ENCODE measurements around the gene TBCD.

The TBCD gene

GRCh38 chr17:82851381-82851780 lies 99.5 kb downstream of the TBCD start:
- Histone ChIP-seq H3K27ac (ENCODE audit: insufficient read depth, low read depth, low read length, poor library complexity, severe bottlenecking) (no peak overlapping the region), H3K36me3 (ENCODE audit: control insufficient read depth, insufficient read depth, low read length) (no peaks in the 10 kb centered on the region), H3K4me1 (ENCODE audit: control insufficient read depth, insufficient read depth, low read length) (no peaks in the 10 kb centered on the region), H3K9me3 (ENCODE audit: control insufficient read depth, low read length) (no peaks in the 10 kb centered on the region), H3K4me3 (ENCODE audit: insufficient read depth, low read depth, low read length) (no peak overlapping the region), H3K27me3 (ENCODE audit: control insufficient read depth, insufficient read depth, low read length, poor library complexity, severe bottlenecking) (no peaks in the 10 kb centered on the region)
- WGBS, 2 experiments, result 89 to 95% methylated on average over 11 to 12 of the region's 12 CpGs

DNA sequence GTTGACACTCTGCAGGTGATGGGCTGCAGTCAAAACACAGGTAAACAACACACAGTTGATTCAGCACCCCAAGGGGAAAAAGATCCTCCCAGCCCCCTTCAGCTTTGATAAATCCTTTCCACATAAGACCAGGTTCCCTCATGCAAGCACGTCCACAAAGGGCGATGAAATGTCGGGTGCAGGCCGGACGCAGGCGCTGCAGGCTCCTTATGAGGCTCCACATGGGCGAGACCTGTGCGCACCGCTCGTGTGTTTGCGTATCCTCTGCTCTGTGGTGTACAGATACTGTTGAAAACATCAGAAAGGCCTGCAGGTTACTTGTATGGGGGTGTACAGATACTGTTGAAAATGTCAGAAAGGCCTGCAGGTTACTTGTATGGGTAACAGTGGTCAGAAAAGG lies 102.4 kb downstream of the TBCD start:
- H3K36me3 ChIP-seq (ENCODE audit: control insufficient read depth, insufficient read depth, low read length), result no peaks in the 10 kb centered on the region
- WGBS, 2 experiments, result 97 to 98% methylated on average over 11 of the region's 11 CpGs
- H3K9me3 ChIP-seq (ENCODE audit: control insufficient read depth, low read length), result no peaks in the 10 kb centered on the region
- peaks cover 4% of the 10 kb centered on the region for H3K4me1 ChIP-seq (ENCODE audit: control insufficient read depth, insufficient read depth, low read length)
- H3K27ac ChIP-seq (ENCODE audit: insufficient read depth, low read depth, low read length, poor library complexity, severe bottlenecking), result no peak overlapping the region
- no peaks in the 10 kb centered on the region for H3K27me3 ChIP-seq (ENCODE audit: control insufficient read depth, insufficient read depth, low read length, poor library complexity, severe bottlenecking)
- H3K4me3 ChIP-seq (ENCODE audit: insufficient read depth, low read depth, low read length), result no peak overlapping the region

DNA sequence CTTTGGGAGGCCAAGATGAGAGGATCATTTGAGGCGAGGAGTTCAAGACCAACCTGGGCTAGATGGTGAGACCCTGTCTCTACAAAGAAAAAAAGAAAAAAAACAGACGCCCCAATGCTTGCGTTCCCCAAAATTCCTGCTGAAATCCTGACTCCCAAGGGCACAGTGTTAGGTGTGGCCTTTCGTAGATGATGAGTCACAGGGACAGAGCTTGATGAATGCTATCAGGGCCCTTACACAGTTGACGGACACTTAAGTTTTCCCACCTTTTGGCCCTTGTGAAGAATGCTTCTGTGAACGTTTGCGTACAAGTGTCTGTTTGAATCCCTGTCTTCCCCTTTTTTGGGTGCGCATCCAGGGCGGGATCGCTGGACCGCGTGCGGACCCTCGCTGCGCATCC lies 104.5 kb downstream of the TBCD start:
- WGBS, 2 experiments, result 90% methylated on average over 15 of the region's 15 CpGs
- H3K27ac ChIP-seq (ENCODE audit: insufficient read depth, low read depth, low read length, poor library complexity, severe bottlenecking), result no peak overlapping the region
- H3K9me3 ChIP-seq (ENCODE audit: control insufficient read depth, low read length), result no peaks in the 10 kb centered on the region
- no peak overlapping the region for H3K4me3 ChIP-seq (ENCODE audit: insufficient read depth, low read depth, low read length)
- no peaks in the 10 kb centered on the region for H3K36me3 ChIP-seq (ENCODE audit: control insufficient read depth, insufficient read depth, low read length)
- H3K4me1 ChIP-seq (ENCODE audit: control insufficient read depth, insufficient read depth, low read length), result peaks cover 12% of the 10 kb centered on the region
- H3K27me3 ChIP-seq (ENCODE audit: control insufficient read depth, insufficient read depth, low read length, poor library complexity, severe bottlenecking), result no peaks in the 10 kb centered on the region

DNA sequence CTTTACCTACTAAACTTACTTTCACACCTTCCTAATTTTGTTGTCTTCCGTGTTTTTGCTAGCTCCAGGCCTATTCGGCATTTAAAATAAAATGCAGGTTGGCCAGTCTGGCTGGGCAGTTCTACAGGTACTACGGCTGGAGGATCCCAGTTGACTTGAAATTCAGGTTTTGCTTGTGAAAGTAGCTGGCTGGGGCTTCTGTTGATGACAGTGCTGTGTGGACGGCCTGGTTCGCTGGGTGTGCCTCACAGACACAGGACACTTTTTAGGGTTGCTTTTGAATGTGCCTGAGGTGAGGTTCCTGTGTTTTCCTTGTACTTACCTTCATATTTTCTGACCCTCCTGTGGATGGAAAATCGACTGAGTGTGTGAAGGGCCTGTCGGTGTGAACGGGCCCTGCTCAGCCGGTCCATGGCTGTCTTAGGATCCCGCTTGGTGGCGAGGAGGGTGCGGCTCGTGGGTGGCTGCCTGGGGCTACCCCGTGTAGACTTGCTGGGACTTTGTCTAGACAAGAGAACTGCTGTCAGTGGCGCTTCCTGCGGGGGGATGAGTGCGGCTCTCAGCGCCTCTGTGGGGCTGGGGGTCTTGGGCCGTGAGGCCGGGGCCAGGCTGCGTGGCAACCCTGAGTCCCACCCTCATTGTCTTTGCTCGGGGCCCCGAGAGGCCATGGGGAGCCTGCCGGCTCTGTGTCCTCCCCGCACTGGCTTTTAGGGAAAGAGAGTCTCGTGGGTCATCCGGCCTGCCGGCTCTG lies 106.7 kb downstream of the TBCD start:
- 89 to 91% methylated on average over 28 of the region's 28 CpGs for WGBS, 2 experiments
- no peak overlapping the region for H3K4me3 ChIP-seq (ENCODE audit: insufficient read depth, low read depth, low read length)
- H3K9me3 ChIP-seq (ENCODE audit: control insufficient read depth, low read length), result no peaks in the 10 kb centered on the region
- no peak overlapping the region for H3K27ac ChIP-seq (ENCODE audit: insufficient read depth, low read depth, low read length, poor library complexity, severe bottlenecking)
- no peaks in the 10 kb centered on the region for H3K36me3 ChIP-seq (ENCODE audit: control insufficient read depth, insufficient read depth, low read length)
- H3K27me3 ChIP-seq (ENCODE audit: control insufficient read depth, insufficient read depth, low read length, poor library complexity, severe bottlenecking), result no peaks in the 10 kb centered on the region
- H3K4me1 ChIP-seq (ENCODE audit: control insufficient read depth, insufficient read depth, low read length), result peaks cover 25% of the 10 kb centered on the region

DNA sequence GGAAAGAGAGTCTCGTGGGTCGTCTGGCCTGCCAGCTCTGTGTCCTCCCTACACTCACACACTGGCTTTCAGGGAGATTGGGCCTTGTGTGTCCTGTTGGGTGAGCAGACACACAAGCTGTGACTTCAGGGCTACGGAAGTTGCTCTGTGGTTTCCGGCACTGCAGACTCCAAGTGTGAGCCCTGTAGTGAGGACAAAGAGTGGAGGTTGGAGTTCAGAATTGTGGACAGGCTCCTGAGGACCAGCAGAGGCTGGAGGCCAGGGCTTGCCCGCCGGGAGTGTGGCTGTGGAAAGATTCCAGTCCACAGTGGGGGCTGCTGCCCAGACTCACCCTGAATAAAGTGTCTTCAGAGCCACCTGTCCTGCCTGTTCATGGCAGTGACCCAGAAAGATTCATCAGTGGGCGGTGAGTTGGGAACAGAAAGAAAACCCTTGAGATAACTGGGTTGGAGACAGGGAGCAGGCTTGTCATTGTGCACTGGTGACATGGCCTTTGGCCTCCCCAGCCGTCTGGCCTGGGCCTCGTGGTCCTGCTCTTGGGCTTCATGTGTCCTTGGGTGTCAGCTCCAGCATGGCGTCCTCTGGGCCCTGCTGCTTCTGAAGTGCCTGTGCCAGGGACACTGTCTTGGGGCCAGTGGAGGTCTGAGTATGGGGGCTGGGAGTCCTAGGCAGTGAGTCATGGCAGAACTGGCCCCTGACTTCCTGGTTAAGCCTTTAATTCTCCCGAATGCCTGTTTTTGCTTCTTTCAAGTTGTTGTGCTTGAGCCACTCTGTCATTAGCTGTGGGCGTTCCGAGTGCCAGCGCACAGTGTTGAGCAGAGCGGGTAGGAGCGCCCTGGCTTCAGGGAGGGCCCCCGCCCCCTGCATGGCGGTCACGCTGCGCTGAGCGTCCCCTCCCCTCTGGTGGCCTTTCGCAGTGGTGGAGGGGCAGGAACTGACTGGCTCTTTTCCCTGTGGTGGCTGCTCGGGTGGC lies 107.9 kb downstream of the TBCD start:
- no peaks in the 10 kb centered on the region for H3K9me3 ChIP-seq (ENCODE audit: control insufficient read depth, low read length)
- 86 to 89% methylated on average over 23 of the region's 23 CpGs for WGBS, 2 experiments
- peaks cover 37% of the 10 kb centered on the region for H3K4me1 ChIP-seq (ENCODE audit: control insufficient read depth, insufficient read depth, low read length)
- H3K27ac ChIP-seq (ENCODE audit: insufficient read depth, low read depth, low read length, poor library complexity, severe bottlenecking), result no peak overlapping the region
- no peaks in the 10 kb centered on the region for H3K36me3 ChIP-seq (ENCODE audit: control insufficient read depth, insufficient read depth, low read length)
- H3K27me3 ChIP-seq (ENCODE audit: control insufficient read depth, insufficient read depth, low read length, poor library complexity, severe bottlenecking), result no peaks in the 10 kb centered on the region
- H3K4me3 ChIP-seq (ENCODE audit: insufficient read depth, low read depth, low read length), result no peak overlapping the region

GRCh38 chr17:82860606-82861392 lies 108.9 kb downstream of the TBCD start:
- H3K9me3 ChIP-seq (ENCODE audit: control insufficient read depth, low read length), result no peaks in the 10 kb centered on the region
- no peaks in the 10 kb centered on the region for H3K36me3 ChIP-seq (ENCODE audit: control insufficient read depth, insufficient read depth, low read length)
- peaks cover 37% of the 10 kb centered on the region for H3K4me1 ChIP-seq (ENCODE audit: control insufficient read depth, insufficient read depth, low read length)
- H3K27me3 ChIP-seq (ENCODE audit: control insufficient read depth, insufficient read depth, low read length, poor library complexity, severe bottlenecking), result no peaks in the 10 kb centered on the region
- H3K27ac ChIP-seq (ENCODE audit: insufficient read depth, low read depth, low read length, poor library complexity, severe bottlenecking), result no peak overlapping the region
- H3K4me3 ChIP-seq (ENCODE audit: insufficient read depth, low read depth, low read length), result no peak overlapping the region
- 94 to 95% methylated on average over 42 of the region's 42 CpGs for WGBS, 2 experiments

- H3K36me3 ChIP-seq (ENCODE audit: control insufficient read depth, insufficient read depth, low read length), result no peaks in the 10 kb centered on the region
- H3K4me1 ChIP-seq (ENCODE audit: control insufficient read depth, insufficient read depth, low read length), result peaks cover 42% of the 10 kb centered on the region
- H3K9me3 ChIP-seq (ENCODE audit: control insufficient read depth, low read length), result no peaks in the 10 kb centered on the region
- H3K27me3 ChIP-seq (ENCODE audit: control insufficient read depth, insufficient read depth, low read length, poor library complexity, severe bottlenecking), result no peaks in the 10 kb centered on the region
- no peak overlapping the region for H3K4me3 ChIP-seq (ENCODE audit: insufficient read depth, low read depth, low read length)
- WGBS, 2 experiments, result 97% methylated on average over 12 of the region's 12 CpGs
- no peak overlapping the region for H3K27ac ChIP-seq (ENCODE audit: insufficient read depth, low read depth, low read length, poor library complexity, severe bottlenecking)
Observed at GRCh38 chr17:82861393-82861775, 109.5 kb downstream of the TBCD start.

DNA sequence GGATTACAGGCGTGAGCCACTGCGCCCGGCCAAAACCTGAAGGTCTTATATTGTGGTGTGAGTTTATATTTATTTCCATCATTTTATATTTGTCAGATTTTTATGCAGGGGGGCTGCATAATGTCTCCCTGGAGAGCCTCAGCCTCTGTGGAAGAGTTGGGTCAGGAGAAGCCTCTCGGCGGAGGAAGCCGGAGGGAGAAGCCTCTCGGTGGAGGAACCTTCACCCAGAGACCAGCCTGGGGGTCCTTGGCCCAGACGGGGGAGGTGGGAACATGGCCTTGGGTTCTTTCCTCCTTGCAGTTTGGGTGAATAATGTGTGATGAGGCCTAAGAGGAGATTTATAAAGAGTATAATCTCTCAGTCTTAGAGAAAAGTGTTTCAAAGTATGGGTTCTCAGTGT lies 110.3 kb downstream of the TBCD start:
- H3K27me3 ChIP-seq (ENCODE audit: control insufficient read depth, insufficient read depth, low read length, poor library complexity, severe bottlenecking), result no peaks in the 10 kb centered on the region
- H3K4me3 ChIP-seq (ENCODE audit: insufficient read depth, low read depth, low read length), result no peak overlapping the region
- WGBS, 2 experiments, result 96% methylated on average over 5 of the region's 8 CpGs
- no peak overlapping the region for H3K27ac ChIP-seq (ENCODE audit: insufficient read depth, low read depth, low read length, poor library complexity, severe bottlenecking)
- H3K36me3 ChIP-seq (ENCODE audit: control insufficient read depth, insufficient read depth, low read length), result no peaks in the 10 kb centered on the region
- H3K9me3 ChIP-seq (ENCODE audit: control insufficient read depth, low read length), result no peaks in the 10 kb centered on the region
- peaks cover 45% of the 10 kb centered on the region for H3K4me1 ChIP-seq (ENCODE audit: control insufficient read depth, insufficient read depth, low read length)

GRCh38 chr17:82862737-82863382 lies 111.0 kb downstream of the TBCD start:
- 90 to 92% methylated on average over 25 of the region's 25 CpGs for WGBS, 2 experiments
- Histone ChIP-seq H3K4me3 (ENCODE audit: insufficient read depth, low read depth, low read length) (no peak overlapping the region), H3K27ac (ENCODE audit: insufficient read depth, low read depth, low read length, poor library complexity, severe bottlenecking) (no peak overlapping the region), H3K27me3 (ENCODE audit: control insufficient read depth, insufficient read depth, low read length, poor library complexity, severe bottlenecking) (no peaks in the 10 kb centered on the region), H3K4me1 (ENCODE audit: control insufficient read depth, insufficient read depth, low read length) (peaks cover 45% of the 10 kb centered on the region), H3K36me3 (ENCODE audit: control insufficient read depth, insufficient read depth, low read length) (no peaks in the 10 kb centered on the region), H3K9me3 (ENCODE audit: control insufficient read depth, low read length) (no peaks in the 10 kb centered on the region)
